ENCODE measurements around the gene DYSF. TPM values are rescaled to one million over a fixed set of nuclear protein-coding genes. Genes with fewer than 3 reads are reported as not detected.

DYSF gene
- total RNA-seq, 4 donors from 2014 or later: 2.4 to 10.6 (median 4.3) TPM

DNA sequence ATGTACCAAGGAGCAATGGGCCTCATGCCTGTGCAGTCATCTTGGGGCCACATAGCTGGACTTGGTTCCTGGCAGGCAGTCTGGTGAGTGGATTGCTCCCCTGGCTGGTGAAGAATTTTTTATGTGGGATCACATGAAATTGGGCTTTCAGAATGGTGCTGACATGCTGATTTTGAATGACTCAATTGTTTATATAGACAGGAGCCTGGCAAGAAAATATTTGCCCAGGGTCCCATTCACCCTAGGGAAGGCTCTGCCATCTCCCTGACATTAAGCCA lies 266.9 kb downstream of the DYSF start:
- Histone ChIP-seq H3K27ac (peak overlapping the region in 3 of 4 donors; percentile 62 to 79 (median 75)), H3K4me3 (no peak overlapping the region), H3K36me3 (no peaks in the 10 kb centered on the region), H3K4me1 (peaks cover 0 to 44% (median 26%) of the 10 kb centered on the region in 3 donors), H3K9me3 (peaks cover 0 to 12% (median 3%) of the 10 kb centered on the region in 3 donors), H3K27me3 (no peaks in the 10 kb centered on the region)
- intact Hi-C loops (cut with DNase I): no loop called here
- TF ChIP-seq CTCF (IDR thresholded peaks at IDR 0.05) (no peak), POLR2A (IDR thresholded peaks at IDR 0.05) (no peak)
- DNase-seq: no peak

- Histone ChIP-seq H3K9me3 (peaks cover 0 to 16% (median 3%) of the 10 kb centered on the region in 3 donors), H3K27ac (peak overlapping the region; percentile 9 to 79 (median 68)), H3K4me3 (no peak overlapping the region), H3K36me3 (no peaks in the 10 kb centered on the region), H3K27me3 (no peaks in the 10 kb centered on the region), H3K4me1 (peaks cover 0 to 44% (median 26%) of the 10 kb centered on the region in 3 donors)
- WGBS, 2 donors: 75 to 86% methylated on average over 3 to 4 of the region's 4 CpGs
- no peak for DNase-seq
- intact Hi-C loops (cut with DNase I): no loop called here
- no peak for TF ChIP-seq POLR2A (IDR thresholded peaks at IDR 0.05)
Observed at GRCh38 chr2:71720596-71721361, 267.4 kb downstream of the DYSF start.

DNA sequence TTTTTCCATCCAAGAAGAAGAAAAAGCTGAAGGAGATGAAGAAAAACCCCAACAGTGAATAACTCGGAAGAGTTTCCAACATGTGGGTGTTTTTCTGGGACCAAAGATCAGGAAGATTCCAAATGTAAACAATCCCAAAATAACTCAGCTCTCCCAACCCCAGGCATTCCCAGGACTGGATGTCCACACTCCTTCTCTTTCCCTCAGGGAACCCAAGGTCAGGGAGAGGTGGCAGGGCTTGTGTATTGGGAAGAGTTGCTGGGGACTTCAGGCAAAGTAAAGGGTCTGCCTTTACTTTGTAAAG lies 268.0 kb downstream of the DYSF start:
- TF ChIP-seq CTCF (IDR thresholded peaks at IDR 0.05): no peak
- no peak for TF ChIP-seq POLR2A (IDR thresholded peaks at IDR 0.05)
- Histone ChIP-seq H3K4me3 (no peak overlapping the region), H3K36me3 (no peaks in the 10 kb centered on the region), H3K9me3 (peaks cover 0 to 16% (median 3%) of the 10 kb centered on the region in 3 donors), H3K27ac (peak overlapping the region in 3 of 4 donors; percentile 62 to 79 (median 75)), H3K4me1 (peaks cover 0 to 41% (median 24%) of the 10 kb centered on the region in 3 donors), H3K27me3 (no peaks in the 10 kb centered on the region)
- DNase-seq: no peak
- intact Hi-C loops (cut with DNase I): no loop called here
- WGBS, 2 donors: 69 to 73% methylated on average over 1 of the region's 1 CpG

- DNase-seq: no peak
- H3K9me3 ChIP-seq: peaks cover 0 to 16% (median 3%) of the 10 kb centered on the region in 3 donors
- H3K27ac ChIP-seq: peak overlapping the region in 3 of 4 donors; percentile 25 to 75 (median 62)
- WGBS, 2 donors: 45 to 47% methylated on average over 2 of the region's 2 CpGs
- H3K4me3 ChIP-seq: no peak overlapping the region
- H3K27me3 ChIP-seq: no peaks in the 10 kb centered on the region
- H3K4me1 ChIP-seq: peaks cover 0 to 37% (median 20%) of the 10 kb centered on the region in 3 donors
- intact Hi-C loops (cut with DNase I): no loop called here
- H3K36me3 ChIP-seq: no peaks in the 10 kb centered on the region
- TF ChIP-seq CTCF (IDR thresholded peaks at IDR 0.05): no peak
- TF ChIP-seq POLR2A (IDR thresholded peaks at IDR 0.05): no peak
Observed at GRCh38 chr2:71721669-71722068, 268.3 kb downstream of the DYSF start.

DNA sequence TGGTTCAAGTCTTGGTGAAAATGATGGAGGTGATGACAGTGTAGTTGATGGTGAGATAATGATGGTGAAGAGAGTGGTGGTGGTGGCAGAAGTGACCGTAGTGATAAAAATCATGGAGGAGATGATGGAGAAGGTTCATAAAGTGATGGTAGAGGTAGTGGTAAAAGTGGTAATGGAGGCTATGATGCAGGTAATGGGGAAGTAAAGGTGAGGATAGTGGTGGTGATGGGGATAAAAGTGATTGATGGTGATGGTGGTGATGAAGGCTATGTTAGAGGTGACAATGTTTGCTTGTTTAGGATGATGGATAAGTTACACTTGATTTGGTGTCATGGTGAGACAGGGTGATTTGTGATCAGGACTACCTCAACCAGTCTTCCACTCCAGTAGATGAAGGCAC lies 268.9 kb downstream of the DYSF start:
- Histone ChIP-seq H3K4me3 (no peak overlapping the region), H3K27ac (peak overlapping the region in 2 of 4 donors; percentile 25 to 75), H3K4me1 (peaks cover 0 to 34% (median 19%) of the 10 kb centered on the region in 3 donors), H3K36me3 (no peaks in the 10 kb centered on the region), H3K9me3 (peaks cover 0 to 16% (median 3%) of the 10 kb centered on the region in 3 donors), H3K27me3 (no peaks in the 10 kb centered on the region)
- WGBS, 2 donors: 86 to 94% methylated on average over 1 of the region's 1 CpG
- intact Hi-C loops (cut with DNase I): no loop called here
- DNase-seq: no peak
- no peak for TF ChIP-seq CTCF (IDR thresholded peaks at IDR 0.05)
- no peak for TF ChIP-seq POLR2A (IDR thresholded peaks at IDR 0.05)

Data from esophagus squamous epithelium (tissue), 5 donors.